HepG2 (cell line): ENCODE data around the gene LRBA. TPM values are rescaled to one million over a fixed set of nuclear protein-coding genes. Genes with fewer than 3 reads are reported as not detected.
A peak's percentile ranks its signal among the peaks of the same experiment; 100 is the strongest.

Experiments used
- ATAC-seq: fragments of 200-7000 bp; cut with Tn5 transposase; 3 replicates; pipeline ENCODE4 v1.9.1; 2020; ENCODE audit warnings: mild to moderate bottlenecking, moderate library complexity
- BruUV-seq: library from RNA; stranded (reverse); fragments of 400-500 nt; replicated peaks from 2 replicates; lab custom pipeline; 2021; lab: Mats Ljungman, UMichigan
- CTCF ChIA-PET: fragments of 300-600 bp; formaldehyde crosslinking; extraction: SDS; loops from one replicate; lab custom pipeline; 2021; ENCODE audit warnings: low total read pairs, inconsistent platforms, low intra/inter-chr PET ratio; lab: Yijun Ruan, JAX
- POLR2A ChIA-PET: fragments of 350-600 bp; sonication (Branson Sonifier 250); formaldehyde crosslinking; loops from one replicate; lab custom pipeline; 2020; ENCODE audit warnings: antibody characterized with exemption, inconsistent platforms; lab: Yijun Ruan, JAX
- DNase-seq: peaks from one replicate; pipeline ENCODE4 v3.0.0-alpha.2; 2015; ENCODE audit warnings: low spot score
- FAIRE-seq: peaks from 3 replicates; lab custom pipeline; 2011; peaks lifted over from hg19 to GRCh38; lab: Jason Lieb, UNC
- H2AFZ ChIP-seq: one replicate; pipeline ENCODE4 v1.6.1; 2011; ENCODE audit warnings: low read length, inconsistent platforms
- H3K27ac ChIP-seq: fragments of 300-600 bp; 3 replicates; pipeline ENCODE4 v1.8.0; 2011; ENCODE audit warnings: mixed run types, mild to moderate bottlenecking, mixed read lengths, low read length, inconsistent platforms; ENCODE audit not compliant: insufficient read depth; ENCODE audit errors: extremely low read length
- H3K27me3 ChIP-seq, 2 experiments: fragments of 200-600 bp in 1 of 2; 2 replicates in 1 of 2; 3 replicates in 1 of 2; pipeline versions ENCODE4 v1.6.0 to v1.8.0; 2011; ENCODE audit warnings: low read length in 2 of 2, mild to moderate bottlenecking in 2 of 2, moderate library complexity in 2 of 2, inconsistent platforms in 1 of 2; ENCODE audit not compliant: insufficient read depth in 2 of 2, control insufficient read depth in 1 of 2
- H3K36me3 ChIP-seq, 2 experiments: fragments of 200-600 bp in 1 of 2; replicated peaks in 1 of 2; 2 replicates in 1 of 2; 3 replicates in 1 of 2; pipeline versions ENCODE4 v1.5.1 to v1.8.0; 2011; ENCODE audit warnings: low read length in 2 of 2, inconsistent platforms in 1 of 2; ENCODE audit not compliant: insufficient read depth in 2 of 2, control insufficient read depth in 1 of 2
- H3K4me1 ChIP-seq: 2 replicates; pipeline ENCODE4 v1.5.1; 2012; ENCODE audit warnings: low read length, inconsistent platforms; ENCODE audit not compliant: insufficient read depth
- H3K4me2 ChIP-seq: 2 replicates; pipeline ENCODE4 v1.6.0; 2011; ENCODE audit warnings: low read depth, low read length, inconsistent platforms
- H3K4me3 ChIP-seq, 3 experiments: fragments of 200-600 bp in 1 of 3; sonication (generic), shearing (Covaris generic) in 1 of 3; replicated peaks in 1 of 3; 2 replicates each; pipeline ENCODE4 v1.5.1; 2011 to 2016; ENCODE audit warnings: low read length in 3 of 3, inconsistent platforms in 2 of 3, low read depth in 2 of 3, mild to moderate bottlenecking in 2 of 3, control low read depth in 1 of 3, mixed read lengths in 1 of 3; ENCODE audit not compliant: insufficient read depth in 1 of 3
- H3K79me2 ChIP-seq: one replicate; pipeline ENCODE4 v1.6.1; 2011; ENCODE audit warnings: low read length, inconsistent platforms; ENCODE audit not compliant: insufficient read depth
- H3K9ac ChIP-seq: 2 replicates; pipeline ENCODE4 v1.6.0; 2011; ENCODE audit warnings: mild to moderate bottlenecking, low read depth, low read length, inconsistent platforms; ENCODE audit not compliant: insufficient read depth
- H3K9me3 ChIP-seq: 2 replicates; pipeline ENCODE4 v1.5.1; 2012; ENCODE audit warnings: mild to moderate bottlenecking, low read length
- H4K20me1 ChIP-seq: 2 replicates; pipeline ENCODE4 v1.6.0; 2011; ENCODE audit warnings: inconsistent platforms, mild to moderate bottlenecking, low read length, moderate library complexity; ENCODE audit not compliant: insufficient read depth
- GATAD1 ChIP-seq: IDR thresholded peaks from 2 replicates; pipeline ENCODE4 v1.6.1; 2016; ENCODE audit warnings: missing genetic modification reagents, missing compliant biosample characterization
- HNRNPK ChIP-seq: fragments of 200-400 bp; formaldehyde crosslinking; IDR thresholded peaks from 2 replicates; pipeline ENCODE4 v1.6.1; 2018; ENCODE audit warnings: low read length, low read depth, moderate library complexity, mild to moderate bottlenecking; ENCODE audit not compliant: poor library complexity, severe bottlenecking
- MAZ ChIP-seq, 2 experiments: sonication (generic) in 1 of 2; formaldehyde crosslinking in 1 of 2; IDR thresholded peaks; 2 replicates each; pipeline versions ENCODE4 v1.5.0 to v1.6.1; 2012 to 2020; ENCODE audit warnings: low read depth in 2 of 2, mild to moderate bottlenecking in 2 of 2, borderline replicate concordance in 1 of 2, improper control_type of control experiment in 1 of 2, low read length in 1 of 2, missing genetic modification reagents in 1 of 2, moderate library complexity in 1 of 2
- MIER3 ChIP-seq: IDR thresholded peaks from 2 replicates; pipeline ENCODE4 v1.6.1; 2016; ENCODE audit warnings: missing compliant biosample characterization, borderline replicate concordance
- ZFY ChIP-seq: sonication (generic); formaldehyde crosslinking; IDR thresholded peaks from 2 replicates; pipeline ENCODE4 v1.4.0; 2020; ENCODE audit warnings: missing genetic modification reagents
- WGBS: methylation state at CpG from one replicate; pipeline ENCODE4 v1.1.6; 2017; ENCODE audit warnings: low lambda C conversion rate; 5-methylcytosine and 5-hydroxymethylcytosine counted together
- in situ Hi-C: cut with HindIII; loops from 2 replicates; pipeline ENCODE4 v1.10.0; 2017; ENCODE audit warnings: low pct_unique_long_range_greater_than_20kb; ENCODE audit not compliant: extremely low pct_ligation_motif_present
- intact Hi-C: fragments of 100-400 bp; cut with micrococcal nuclease; formaldehyde crosslinking; loops from one replicate; pipeline ENCODE4 v1.10.0; 2022; ENCODE audit not compliant: unreplicated experiment
- polyA plus RNA-seq, 8 experiments: library from polyadenylated mRNA; depleted of rRNA in 3 of 8; stranded (reverse) in 7 of 8; unstranded in 1 of 8; fragments of >200 nt; fragmentation: Illumina TruSeq in 4 of 8; extraction: Trizol in 4 of 8; gene quantifications; 2 replicates each; pipeline versions ENCODE4 v1.2.1 to v1.2.3, GENCODE V29; 2011 to 2016; ENCODE audit warnings: low read depth in 4 of 8, missing spikeins in 1 of 8, mixed read lengths in 1 of 8; ENCODE audit not compliant: insufficient read depth in 1 of 8
- total RNA-seq, 5 experiments: library from RNA; depleted of rRNA; stranded (reverse); fragments of >200 nt; fragmentation: Illumina TruSeq; extraction: Trizol; gene quantifications; 2 replicates each; pipeline ENCODE4 v1.2.3, GENCODE V29; 2016; ENCODE audit warnings: low read depth in 1 of 5
- TF ChIP-seq, protein P1 (sequence below): sonication (generic); formaldehyde crosslinking; IDR thresholded peaks from 2 replicates; pipeline ENCODE4 v1.4.0; 2020; ENCODE audit warnings: missing genetic modification reagents

Gene LRBA
- total and polyA plus RNA-seq, 2 of the 13 experiments (the other 11 are each of a cell fraction or from before 2014, with no cell fraction given) = 21.0 to 37.2 TPM

DNA sequence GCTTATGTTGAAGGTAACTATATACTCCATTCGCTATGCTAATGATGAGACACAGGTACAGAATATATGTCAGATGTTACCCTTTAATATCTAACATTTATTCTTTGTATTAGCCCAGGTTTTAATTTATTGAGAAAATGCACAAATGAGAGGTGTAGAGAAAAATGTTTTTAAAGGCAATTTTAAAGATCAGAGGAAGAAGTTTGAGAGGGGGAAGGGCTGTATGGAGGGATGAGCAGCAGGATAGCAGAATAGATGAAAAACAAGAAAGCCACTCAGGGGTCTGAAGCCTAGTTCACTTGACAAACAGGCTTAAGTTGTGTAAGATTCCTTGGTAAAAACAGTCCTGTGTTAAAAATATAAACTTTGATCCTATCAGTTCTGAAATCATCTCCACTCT, 429.5 kb downstream of the LRBA start (continued):
- TF ChIP-seq ZFY (no peak), GATAD1 (CRISPR knock-in tag) (no peak), MIER3 (CRISPR knock-in tag) (no peak)
- TF ChIP-seq, protein P1, sequence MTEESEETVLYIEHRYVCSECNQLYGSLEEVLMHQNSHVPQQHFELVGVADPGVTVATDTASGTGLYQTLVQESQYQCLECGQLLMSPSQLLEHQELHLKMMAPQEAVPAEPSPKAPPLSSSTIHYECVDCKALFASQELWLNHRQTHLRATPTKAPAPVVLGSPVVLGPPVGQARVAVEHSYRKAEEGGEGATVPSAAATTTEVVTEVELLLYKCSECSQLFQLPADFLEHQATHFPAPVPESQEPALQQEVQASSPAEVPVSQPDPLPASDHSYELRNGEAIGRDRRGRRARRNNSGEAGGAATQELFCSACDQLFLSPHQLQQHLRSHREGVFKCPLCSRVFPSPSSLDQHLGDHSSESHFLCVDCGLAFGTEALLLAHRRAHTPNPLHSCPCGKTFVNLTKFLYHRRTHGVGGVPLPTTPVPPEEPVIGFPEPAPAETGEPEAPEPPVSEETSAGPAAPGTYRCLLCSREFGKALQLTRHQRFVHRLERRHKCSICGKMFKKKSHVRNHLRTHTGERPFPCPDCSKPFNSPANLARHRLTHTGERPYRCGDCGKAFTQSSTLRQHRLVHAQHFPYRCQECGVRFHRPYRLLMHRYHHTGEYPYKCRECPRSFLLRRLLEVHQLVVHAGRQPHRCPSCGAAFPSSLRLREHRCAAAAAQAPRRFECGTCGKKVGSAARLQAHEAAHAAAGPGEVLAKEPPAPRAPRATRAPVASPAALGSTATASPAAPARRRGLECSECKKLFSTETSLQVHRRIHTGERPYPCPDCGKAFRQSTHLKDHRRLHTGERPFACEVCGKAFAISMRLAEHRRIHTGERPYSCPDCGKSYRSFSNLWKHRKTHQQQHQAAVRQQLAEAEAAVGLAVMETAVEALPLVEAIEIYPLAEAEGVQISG (CRISPR knock-in tag) = no peak

DNA sequence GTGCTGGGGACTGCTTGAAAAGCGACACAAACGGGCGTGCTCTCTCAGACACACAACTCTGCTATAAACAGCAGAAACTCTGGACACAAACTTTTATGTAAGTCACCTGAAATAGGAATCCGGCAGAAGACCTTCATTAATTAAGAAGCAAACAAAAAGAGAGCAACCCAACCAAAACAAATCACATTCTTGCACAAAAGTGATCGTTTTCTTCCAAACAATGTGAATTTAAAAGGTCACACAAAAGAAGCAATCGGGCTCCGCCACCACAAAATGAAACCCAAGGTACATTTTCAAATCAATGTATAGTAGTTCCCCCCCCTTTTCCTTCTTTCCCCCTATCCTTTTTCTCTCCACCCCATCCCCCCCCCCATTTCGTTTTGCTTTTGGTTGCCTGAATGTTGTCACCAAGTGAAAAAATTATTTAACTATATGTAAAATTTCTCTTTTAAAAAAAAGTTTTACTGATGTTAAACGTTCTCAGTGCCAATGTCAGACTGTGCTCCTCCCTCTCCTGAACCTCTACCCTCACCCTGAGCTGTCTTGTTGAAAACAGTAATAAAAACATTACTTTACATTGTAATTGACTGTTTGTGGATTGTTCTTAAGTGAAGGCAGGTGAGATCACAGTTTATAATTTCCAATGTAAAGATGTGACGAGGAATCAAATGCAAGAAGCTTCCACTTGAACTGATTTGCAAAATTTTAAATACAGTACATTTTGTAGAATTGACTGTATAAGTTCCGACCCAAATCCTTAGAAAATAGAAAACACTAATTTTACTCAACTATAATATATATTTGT, 430.8 kb downstream of the LRBA start:
- no peaks in the 10 kb centered on the region for H3K79me2 ChIP-seq
- 95% methylated on average over 11 of the region's 11 CpGs for WGBS
- intact Hi-C loops (no loop called here), in situ Hi-C loops (no loop called here)
- H3K4me2 ChIP-seq = no peak overlapping the region
- ChIA-PET CTCF (no interaction called here), POLR2A (no interaction called here)
- H3K36me3 ChIP-seq = peaks cover 5 to 16% of the 10 kb centered on the region in 2 experiments; a peak in 3 of 5 replicates
- no peak for TF ChIP-seq MAZ (IDR thresholded peaks at IDR 0.05; ENCODE audit: borderline replicate concordance, low read depth, low read length)
- TF ChIP-seq MAZ (CRISPR knock-in tag; IDR thresholded peaks at IDR 0.05; ENCODE audit: low read depth) = no peak
- TF ChIP-seq HNRNPK = peak; percentile 66
- ATAC-seq (no peak), FAIRE-seq (no peak), DNase-seq (no peak)
- H3K9me3 ChIP-seq = no peaks in the 10 kb centered on the region
- H3K4me3 ChIP-seq = no peak overlapping the region
- no peak overlapping the region for H3K9ac ChIP-seq
- no peaks in the 10 kb centered on the region for H3K4me1 ChIP-seq
- no peaks in the 10 kb centered on the region for H4K20me1 ChIP-seq
- H3K27ac ChIP-seq = no peak overlapping the region
- H3K27me3 ChIP-seq = no peaks in the 10 kb centered on the region
- no peak overlapping the region for H2AFZ ChIP-seq
- no TSS peak for BruUV-seq
